ENCODE results near the gene DOCK3. TPM values are rescaled to one million over a fixed set of nuclear protein-coding genes. Genes with fewer than 3 reads are reported as not detected.

DOCK3 gene
- total and polyA plus RNA-seq, 10 of the 15 experiments (the other 5 are each of a cell fraction or from before 2014, with no cell fraction given), result 0.02 to 0.52 (median 0.04) TPM; not detected in 5

GRCh38 chr3:51137715-51138114, 463.0 kb downstream of the DOCK3 start:
- H3K9me3 ChIP-seq (replicated peaks; ENCODE audit: control insufficient read depth, insufficient read depth, low read length), result no peaks in the 10 kb centered on the region
- no peaks in the 10 kb centered on the region for H3K4me1 ChIP-seq (ENCODE audit: control insufficient read depth, insufficient read depth, low read length)
- no peak for TF ChIP-seq SIN3A (IDR thresholded peaks at IDR 0.05; ENCODE audit: low read depth, low read length)
- TF ChIP-seq RELB (IDR thresholded peaks at IDR 0.05; ENCODE audit: low read depth), result no peak
- no peak for TF ChIP-seq RAD21 (IDR thresholded peaks at IDR 0.05; ENCODE audit: insufficient read depth, low read depth, low read length)
- no peak for TF ChIP-seq USF1 (IDR thresholded peaks at IDR 0.05; ENCODE audit: borderline replicate concordance, extremely low read length, insufficient read depth, low read depth, low read length)
- no peak for TF ChIP-seq BHLHE40 (IDR thresholded peaks at IDR 0.05; ENCODE audit: borderline replicate concordance in 1 of 2, low read depth in 2 of 2, low read length in 1 of 2)
- no peak for TF ChIP-seq ETV6 (conservative IDR thresholded peaks at IDR 0.05 in 1 of 2, IDR thresholded peaks at IDR 0.05 in 1 of 2; ENCODE audit: borderline replicate concordance in 1 of 2, low read depth in 1 of 2)
- TF ChIP-seq BRCA1 (IDR thresholded peaks at IDR 0.05; ENCODE audit: low read depth, low read length), result no peak
- TF ChIP-seq CREB1 (IDR thresholded peaks at IDR 0.05; ENCODE audit: low read depth), result no peak
- no peak for TF ChIP-seq MEF2A (IDR thresholded peaks at IDR 0.05; ENCODE audit: insufficient read depth, low read depth, low read length)
- no peak for TF ChIP-seq POLR2AphosphoS2 (IDR thresholded peaks at IDR 0.05; ENCODE audit: low read depth, low read length)
- TF ChIP-seq HDAC2 (IDR thresholded peaks at IDR 0.05), result no peak
- TF ChIP-seq STAT1 (conservative IDR thresholded peaks at IDR 0.05), result no peak
- no peak for TF ChIP-seq ZNF384 (IDR thresholded peaks at IDR 0.05; ENCODE audit: borderline replicate concordance, low read depth, low read length)
- no peak for FAIRE-seq
- no peak overlapping the region for H3K4me3 ChIP-seq
- POLR2A ChIA-PET, result no interaction called here
- CTCF ChIA-PET, result no interaction called here
- no peaks in the 10 kb centered on the region for H3K79me2 ChIP-seq (ENCODE audit: control insufficient read depth, insufficient read depth, low read length)
- no peak for DNase-seq (ENCODE audit: low read depth, low spot score)
- H3K27me3 ChIP-seq (replicated peaks in 1 of 2; ENCODE audit: control insufficient read depth in 2 of 2, insufficient read depth in 2 of 2, low read length in 1 of 2), result no peaks in the 10 kb centered on the region
- no peak overlapping the region for H3K9ac ChIP-seq (ENCODE audit: control insufficient read depth, insufficient read depth, low read length)
- no peak overlapping the region for H2AFZ ChIP-seq (ENCODE audit: control insufficient read depth, low read depth, low read length)
- ATAC-seq, result no peak
- SMC1A ChIA-PET (ENCODE audit: uncharacterized antibody, unreplicated experiment), result no interaction called here
- RAD21 ChIA-PET (ENCODE audit: unreplicated experiment), result no interaction called here
- WGBS (ENCODE audit: insufficient coverage, insufficient replicate concordance, low lambda C conversion rate, missing lambda C conversion rate), result 0% methylated on average over 1 of the region's 1 CpG
- H4K20me1 ChIP-seq (ENCODE audit: control insufficient read depth, insufficient read depth), result no peaks in the 10 kb centered on the region
- in situ Hi-C loops (cut with MboI) (no loop called here), intact Hi-C loops (cut with micrococcal nuclease; ENCODE audit: unreplicated experiment) (no loop called here)
- no peaks in the 10 kb centered on the region for H3K36me3 ChIP-seq (ENCODE audit: control insufficient read depth in 2 of 2, insufficient read depth in 2 of 2, low read length in 1 of 2)
- no peak overlapping the region for H3K27ac ChIP-seq (ENCODE audit: control insufficient read depth, insufficient read depth)
- no peak overlapping the region for H3K4me2 ChIP-seq (ENCODE audit: control insufficient read depth, insufficient read depth)
- no TSS peak for BruUV-seq (replicated peaks)
